T-cell (primary cell): ENCODE data around the gene SEMA3A. TPM values are rescaled to one million over a fixed set of nuclear protein-coding genes. Genes with fewer than 3 reads are reported as not detected.
A peak's percentile ranks its signal among the peaks of the same experiment; 100 is the strongest.

Source experiments
- ATAC-seq, 4 experiments: fragments of 200-7000 bp in 3 of 4; fragments of 150-1000 bp in 1 of 4; cut with Tn5 transposase; replicated peaks in 1 of 4; 1 replicate in 3 of 4; 2 replicates in 1 of 4; pipeline ENCODE4 v1.10.0; 2021; ENCODE audit warnings: moderate library complexity in 3 of 4, mild to moderate bottlenecking in 2 of 4, moderate number of reproducible peaks in 1 of 4
- CTCF ChIA-PET, 2 donors: fragments of 300-600 bp; sonication (Branson Sonifier 250); formaldehyde crosslinking; loops; one replicate each; lab custom pipeline; 2022; ENCODE audit warnings: antibody characterized with exemption in 2 of 2; lab: Charles Lee
- POLR2A ChIA-PET, 2 donors: fragments of 300-600 bp; sonication (Branson Sonifier 250); formaldehyde crosslinking; loops; one replicate each; lab custom pipeline; 2022; ENCODE audit warnings: antibody characterized with exemption in 2 of 2; lab: Charles Lee
- DNase-seq, 35 experiments: peaks; one replicate each; pipeline versions ENCODE4 v3.0.0 to v3.0.0-alpha.2; 2013 to 2023
- H3K27ac ChIP-seq: one replicate; pipeline ENCODE4 v1.5.1; 2013; ENCODE audit warnings: low read length
- H3K27me3 ChIP-seq, 2 experiments: replicated peaks in 1 of 2; 1 replicate in 1 of 2; 2 replicates in 1 of 2; pipeline versions ENCODE4 v1.6.1 to v1.7.0; 2013; ENCODE audit warnings: low read length in 1 of 2, mixed read lengths in 1 of 2; ENCODE audit not compliant: control insufficient read depth in 2 of 2, insufficient read depth in 2 of 2; ENCODE audit errors: extremely low read depth in 1 of 2
- H3K36me3 ChIP-seq, 2 donors: 1 replicate in 1 of 2; 2 replicates in 1 of 2; pipeline versions ENCODE4 v1.6.1 to v1.7.0; 2013; ENCODE audit warnings: low read length in 1 of 2; ENCODE audit not compliant: control insufficient read depth in 2 of 2, insufficient read depth in 1 of 2; ENCODE audit errors: extremely low read depth in 1 of 2
- H3K4me1 ChIP-seq, 2 experiments: 1 replicate in 1 of 2; 2 replicates in 1 of 2; pipeline versions ENCODE4 v1.6.1 to v1.7.0; 2013; ENCODE audit warnings: low read length in 2 of 2, mixed read lengths in 1 of 2; ENCODE audit not compliant: insufficient read depth in 2 of 2, control insufficient read depth in 1 of 2; ENCODE audit errors: extremely low read depth in 1 of 2
- H3K4me3 ChIP-seq, 2 donors: 1 replicate in 1 of 2; 2 replicates in 1 of 2; pipeline versions ENCODE4 v1.5.1 to v1.7.0; 2013; ENCODE audit warnings: mild to moderate bottlenecking in 2 of 2, low read length in 1 of 2, moderate library complexity in 1 of 2; ENCODE audit not compliant: control insufficient read depth in 1 of 2; ENCODE audit errors: extremely low read depth in 1 of 2
- H3K9me3 ChIP-seq: 2 replicates; pipeline ENCODE4 v1.7.0; 2013
- H3K27ac Mint-ChIP-seq, 2 donors: one replicate each; pipeline ENCODE4 v1.8.0; 2020 to 2021; ENCODE audit warnings: mild to moderate bottlenecking in 2 of 2, mixed read lengths in 2 of 2
- H3K27me3 Mint-ChIP-seq, 2 donors: one replicate each; pipeline ENCODE4 v1.8.0; 2021 to 2022; ENCODE audit warnings: mixed read lengths in 2 of 2
- H3K36me3 Mint-ChIP-seq: one replicate; pipeline ENCODE4 v1.8.0; 2021; ENCODE audit warnings: mixed read lengths
- H3K4me1 Mint-ChIP-seq, 3 donors: one replicate each; pipeline ENCODE4 v1.8.0; 2020 to 2022; ENCODE audit warnings: mixed read lengths in 3 of 3, mild to moderate bottlenecking in 1 of 3
- H3K4me3 Mint-ChIP-seq, 3 donors: one replicate each; pipeline ENCODE4 v1.8.0; 2020 to 2022; ENCODE audit warnings: mild to moderate bottlenecking in 3 of 3, mixed read lengths in 3 of 3, moderate library complexity in 3 of 3
- H3K9me3 Mint-ChIP-seq, 3 donors: one replicate each; pipeline ENCODE4 v1.8.0; 2020 to 2022; ENCODE audit warnings: mixed read lengths in 3 of 3
- WGBS: methylation state at CpG from one replicate; pipeline ENCODE4 v1.1.5; 2013; ENCODE audit warnings: missing lambda C conversion rate; ENCODE audit not compliant: insufficient coverage; 5-methylcytosine and 5-hydroxymethylcytosine counted together
- total RNA-seq, 35 experiments: library from RNA in 6 of 35; stranded (reverse) in 6 of 35; fragments of 120-200 nt in 1 of 35; gene quantifications; one replicate each; pipeline versions ENCODE4 v1.2.1 to v1.2.4 and lab custom pipeline; 2013 to 2026

The SEMA3A gene
- total RNA-seq, 5 donors from 2014 or later (not counting 1 experiment from before 2014, with no cell fraction given): 0.15 to 1.6 (median 0.53) TPM; not detected in 1

DNA sequence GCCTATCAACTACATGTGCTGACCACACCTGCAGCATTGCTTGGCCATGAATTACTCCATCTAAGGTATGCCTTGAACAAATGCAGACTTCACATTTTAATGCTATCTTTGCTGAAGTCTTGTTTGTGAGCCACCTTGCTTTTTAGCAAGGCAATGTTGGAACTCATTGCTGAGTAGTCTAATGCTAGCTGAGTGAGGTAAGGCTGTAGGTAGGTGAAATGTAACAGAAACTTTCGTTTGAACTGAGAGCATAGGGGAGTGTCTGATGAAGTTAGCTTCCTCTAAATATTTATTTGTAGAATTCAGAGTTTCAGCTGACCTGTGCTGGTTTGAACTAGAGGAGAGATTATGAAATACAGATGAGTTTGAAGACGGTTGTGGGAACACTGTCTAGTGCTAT, 238.5 kb downstream of the SEMA3A start:
- no peak overlapping the region for H3K4me3 Mint-ChIP-seq
- H3K27me3 Mint-ChIP-seq: peaks cover 0 to 6% of the 10 kb centered on the region in 2 donors
- Histone ChIP-seq H3K27me3 (no peaks in the 10 kb centered on the region), H3K4me1 (no peaks in the 10 kb centered on the region), H3K9me3 (no peaks in the 10 kb centered on the region), H3K36me3 (no peaks in the 10 kb centered on the region), H3K27ac (no peak overlapping the region), H3K4me3 (no peak overlapping the region)
- ATAC-seq (no peak), DNase-seq (no peak)
- H3K4me1 Mint-ChIP-seq: no peaks in the 10 kb centered on the region
- ChIA-PET CTCF (interaction anchor here in 1 of 2 donors (1.0 kb wide), 1 partner anchor 20 kb away, joined by 3 read pairs; no protein-coding TSS in a partner anchor), POLR2A (no interaction called here)
- no peaks in the 10 kb centered on the region for H3K36me3 Mint-ChIP-seq
- 73% methylated on average over 1 of the region's 2 CpGs for WGBS
- no peak overlapping the region for H3K27ac Mint-ChIP-seq
- no peaks in the 10 kb centered on the region for H3K9me3 Mint-ChIP-seq

DNA sequence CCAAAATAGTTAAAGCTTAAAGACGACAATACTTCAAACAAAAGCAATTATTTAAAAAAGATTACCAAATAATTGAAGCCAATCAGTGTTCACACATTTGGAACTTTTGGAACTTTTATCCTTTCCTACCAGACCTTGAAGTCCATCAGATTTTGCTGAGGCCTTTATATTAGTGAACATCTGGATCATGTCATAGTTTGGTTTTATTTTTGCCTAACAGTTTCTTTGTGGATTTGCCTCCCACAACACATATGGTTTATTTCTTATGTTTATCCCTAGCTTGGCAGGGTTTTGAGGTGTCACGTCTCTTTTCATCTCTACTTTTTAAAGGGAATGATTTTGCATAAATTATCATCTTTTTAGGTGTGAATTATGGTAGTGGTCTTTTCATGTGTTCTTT, 242.4 kb downstream of the SEMA3A start:
- ChIA-PET CTCF (no interaction called here), POLR2A (interaction anchor here in 1 of 2 donors (0.6 kb wide), 1 partner anchor 1103 kb away, joined by 3 read pairs; no protein-coding TSS in a partner anchor)
- no peak overlapping the region for H3K27ac ChIP-seq
- Mint-ChIP-seq H3K27me3 (peaks cover 0 to 11% of the 10 kb centered on the region in 2 donors), H3K36me3 (no peaks in the 10 kb centered on the region), H3K4me1 (no peaks in the 10 kb centered on the region), H3K4me3 (no peak overlapping the region), H3K27ac (no peak overlapping the region), H3K9me3 (no peaks in the 10 kb centered on the region)
- no peaks in the 10 kb centered on the region for H3K36me3 ChIP-seq
- H3K4me3 ChIP-seq: no peak overlapping the region
- no peaks in the 10 kb centered on the region for H3K4me1 ChIP-seq
- DNase-seq (no peak), ATAC-seq (no peak)
- H3K27me3 ChIP-seq: no peaks in the 10 kb centered on the region
- H3K9me3 ChIP-seq: no peaks in the 10 kb centered on the region
- WGBS: 80% methylated on average over 1 of the region's 2 CpGs

DNA sequence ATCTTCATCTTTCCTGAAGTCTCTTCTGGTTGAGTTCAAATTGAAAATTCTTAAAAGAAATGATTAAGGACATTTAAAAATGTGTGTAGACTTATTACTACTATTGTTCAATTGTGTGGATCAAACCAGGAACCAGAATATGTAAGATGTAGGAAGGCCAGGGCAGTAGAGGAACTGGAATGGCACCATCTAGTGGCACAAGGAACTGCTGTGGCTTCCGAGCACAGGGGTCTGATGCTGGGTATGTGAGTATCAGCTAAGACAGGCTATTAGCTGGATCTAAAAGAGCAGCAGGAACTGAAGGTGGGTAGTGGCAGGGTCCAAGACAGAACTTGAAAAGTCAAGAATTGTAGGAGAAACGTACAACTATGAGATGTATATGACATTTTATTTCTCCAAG, 247.3 kb downstream of the SEMA3A start:
- H3K36me3 ChIP-seq: no peaks in the 10 kb centered on the region
- Mint-ChIP-seq H3K4me1 (no peaks in the 10 kb centered on the region), H3K36me3 (no peaks in the 10 kb centered on the region), H3K4me3 (no peak overlapping the region), H3K9me3 (no peaks in the 10 kb centered on the region), H3K27me3 (peaks cover 0 to 5% of the 10 kb centered on the region in 2 donors), H3K27ac (no peak overlapping the region)
- DNase-seq: peak in 1 of 35 experiments; percentile 3
- ATAC-seq: no peak
- H3K27me3 ChIP-seq: no peaks in the 10 kb centered on the region
- H3K27ac ChIP-seq: no peak overlapping the region
- no peaks in the 10 kb centered on the region for H3K4me1 ChIP-seq
- WGBS: 54% methylated on average over 1 of the region's 2 CpGs
- ChIA-PET CTCF (interaction anchor here (0.6 to 0.8 kb wide), 6 partner anchors 10 to 1070 kb away, joined by 3 to 11 read pairs (median 3); no protein-coding TSS in a partner anchor), POLR2A (interaction anchor here in 1 of 2 donors (0.7 kb wide), 1 partner anchor 12 kb away, joined by 3 read pairs; no protein-coding TSS in a partner anchor)
- H3K9me3 ChIP-seq: no peaks in the 10 kb centered on the region
- H3K4me3 ChIP-seq: no peak overlapping the region

DNA sequence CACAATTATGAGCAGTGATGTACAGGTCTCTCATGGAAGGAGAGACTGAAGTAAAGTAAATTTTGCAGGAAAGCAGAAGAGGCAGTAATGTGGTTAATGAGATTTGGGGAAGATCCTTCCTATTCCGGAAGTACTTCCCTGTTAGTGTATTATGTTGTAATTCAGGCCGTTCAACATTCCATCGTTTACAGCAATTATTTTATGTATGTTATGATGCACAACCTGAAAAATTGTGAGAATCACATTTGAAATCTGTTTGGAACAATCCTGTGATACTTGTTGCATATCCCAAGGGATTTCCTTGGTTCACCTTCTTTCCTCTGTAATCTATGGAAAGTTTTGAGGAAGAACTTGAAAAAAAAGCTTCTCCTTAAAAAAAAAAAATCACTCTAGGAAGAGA, 247.8 kb downstream of the SEMA3A start:
- DNase-seq (no peak), ATAC-seq (no peak)
- H3K36me3 Mint-ChIP-seq: no peaks in the 10 kb centered on the region
- H3K27me3 Mint-ChIP-seq: peaks cover 0 to 5% of the 10 kb centered on the region in 2 donors
- POLR2A ChIA-PET: interaction anchor here in 1 of 2 donors (0.7 kb wide), 1 partner anchor 11 kb away, joined by 3 read pairs; no protein-coding TSS in a partner anchor
- no peaks in the 10 kb centered on the region for H3K4me1 ChIP-seq
- H3K4me3 ChIP-seq: no peak overlapping the region
- no peaks in the 10 kb centered on the region for H3K9me3 Mint-ChIP-seq
- no peaks in the 10 kb centered on the region for H3K9me3 ChIP-seq
- WGBS: 80% methylated on average over 1 of the region's 3 CpGs
- H3K36me3 ChIP-seq: no peaks in the 10 kb centered on the region
- H3K4me1 Mint-ChIP-seq: no peaks in the 10 kb centered on the region
- H3K27ac Mint-ChIP-seq: no peak overlapping the region
- no peak overlapping the region for H3K27ac ChIP-seq
- H3K27me3 ChIP-seq: no peaks in the 10 kb centered on the region
- H3K4me3 Mint-ChIP-seq: no peak overlapping the region
- CTCF ChIA-PET: interaction anchor here (0.6 to 0.8 kb wide), 5 partner anchors 9 to 699 kb away, joined by 3 to 11 read pairs (median 3); no protein-coding TSS in a partner anchor

DNA sequence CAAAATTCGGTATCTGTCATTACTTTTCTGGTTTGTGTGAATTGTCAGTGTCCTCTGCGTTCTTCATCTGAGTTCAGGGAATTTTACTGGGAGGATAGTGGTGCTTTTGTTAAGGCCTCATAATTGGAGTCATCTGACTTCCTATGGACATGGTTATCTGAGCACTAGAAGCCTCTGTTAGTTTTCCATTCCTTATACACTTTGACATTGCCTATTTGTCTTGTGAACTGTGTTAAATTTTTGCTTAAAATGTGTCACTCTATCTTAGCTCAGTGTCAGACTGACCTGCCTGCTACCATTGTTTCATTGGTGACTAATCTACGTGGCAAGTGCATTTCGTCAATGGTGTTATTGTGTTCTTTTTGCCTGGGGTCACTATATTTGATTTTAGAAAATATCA, 253.3 kb downstream of the SEMA3A start:
- Histone ChIP-seq H3K27ac (no peak overlapping the region), H3K36me3 (no peaks in the 10 kb centered on the region), H3K27me3 (no peaks in the 10 kb centered on the region), H3K4me3 (no peak overlapping the region), H3K4me1 (no peaks in the 10 kb centered on the region), H3K9me3 (no peaks in the 10 kb centered on the region)
- ChIA-PET CTCF (interaction anchor here in 1 of 2 donors (1.7 kb wide), 1 partner anchor 1083 kb away, joined by 8 read pairs; no protein-coding TSS in a partner anchor), POLR2A (no interaction called here)
- ATAC-seq: no peak
- no peaks in the 10 kb centered on the region for H3K36me3 Mint-ChIP-seq
- no CpG with 5 or more reads among the region's 4 CpGs for WGBS
- DNase-seq: no peak
- no peaks in the 10 kb centered on the region for H3K27me3 Mint-ChIP-seq
- H3K9me3 Mint-ChIP-seq: no peaks in the 10 kb centered on the region
- H3K4me1 Mint-ChIP-seq: no peaks in the 10 kb centered on the region
- no peak overlapping the region for H3K4me3 Mint-ChIP-seq
- H3K27ac Mint-ChIP-seq: no peak overlapping the region

DNA sequence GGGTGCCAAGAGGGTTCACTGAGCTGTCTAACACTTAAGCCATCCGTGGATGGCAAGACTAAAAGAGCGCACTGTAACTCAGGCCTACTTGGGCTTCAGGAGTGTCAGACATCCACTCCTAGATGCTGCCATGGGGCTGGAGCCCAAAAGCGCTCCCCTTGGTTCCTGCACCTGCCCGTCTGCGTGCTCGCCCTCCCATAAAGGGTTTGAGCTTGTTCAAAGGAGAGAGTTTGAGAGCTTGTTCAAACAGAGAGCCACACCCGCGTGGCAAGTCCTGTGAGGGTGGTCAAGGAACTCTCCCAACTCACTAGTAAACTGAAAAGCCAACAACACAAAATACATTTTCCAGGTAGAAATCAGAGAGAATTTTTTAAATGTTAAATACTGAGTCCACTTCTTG, 256.7 kb downstream of the SEMA3A start:
- H3K36me3 ChIP-seq: no peaks in the 10 kb centered on the region
- 88% methylated on average over 5 of the region's 8 CpGs for WGBS
- DNase-seq (no peak), ATAC-seq (no peak)
- no peaks in the 10 kb centered on the region for H3K27me3 ChIP-seq
- no peaks in the 10 kb centered on the region for H3K36me3 Mint-ChIP-seq
- CTCF ChIA-PET: no interaction called here
- no peaks in the 10 kb centered on the region for H3K9me3 Mint-ChIP-seq
- H3K9me3 ChIP-seq: no peaks in the 10 kb centered on the region
- H3K27ac Mint-ChIP-seq: no peak overlapping the region
- no peak overlapping the region for H3K27ac ChIP-seq
- POLR2A ChIA-PET: no interaction called here
- no peak overlapping the region for H3K4me3 ChIP-seq
- H3K4me1 ChIP-seq: no peaks in the 10 kb centered on the region
- no peak overlapping the region for H3K4me3 Mint-ChIP-seq
- H3K27me3 Mint-ChIP-seq: peaks cover 0 to 2% of the 10 kb centered on the region in 2 donors
- H3K4me1 Mint-ChIP-seq: peaks cover 0 to 5% (median 0%) of the 10 kb centered on the region in 3 donors
